ENCODE results near the gene GLI3. TPM values are rescaled to one million over a fixed set of nuclear protein-coding genes. Genes with fewer than 3 reads are reported as not detected.

GLI3 gene
- total and polyA plus RNA-seq, 4 donors: 0.50 to 34.9 (median 11.3) TPM

- Histone ChIP-seq H3K27ac (ENCODE audit: low read depth in 1 of 2, low read length in 2 of 2) (no peak overlapping the region), H3K36me3 (ENCODE audit: control insufficient read depth in 1 of 2, insufficient read depth in 2 of 2, low read length in 1 of 2) (no peaks in the 10 kb centered on the region), H3K27me3 (ENCODE audit: control insufficient read depth in 1 of 2, insufficient read depth in 2 of 2, low read length in 1 of 2) (no peaks in the 10 kb centered on the region), H3K4me3 (ENCODE audit: low read length in 2 of 2) (no peak overlapping the region), H3K9me3 (ENCODE audit: control insufficient read depth, low read length) (no peaks in the 10 kb centered on the region), H3K4me1 (ENCODE audit: control insufficient read depth in 1 of 2, insufficient read depth in 2 of 2, low read length in 2 of 2) (peaks cover 0 to 3% of the 10 kb centered on the region in 2 donors)
- no peak for DNase-seq
- intact Hi-C loops (cut with DNase I): no loop called here
- WGBS, 2 donors: 90% methylated on average over 9 of the region's 9 CpGs
- no peak for ATAC-seq (ENCODE audit: low FRiP score)
Observed at GRCh38 chr7:41924796-41925195, 312.2 kb downstream of the GLI3 start.

- no peaks in the 10 kb centered on the region for H3K9me3 ChIP-seq (ENCODE audit: control insufficient read depth, low read length)
- H3K4me3 ChIP-seq (ENCODE audit: low read length in 2 of 2): no peak overlapping the region
- DNase-seq (no peak), ATAC-seq (ENCODE audit: low FRiP score) (no peak)
- 84 to 88% methylated on average over 2 of the region's 2 CpGs for WGBS, 2 donors
- H3K4me1 ChIP-seq (ENCODE audit: control insufficient read depth in 1 of 2, insufficient read depth in 2 of 2, low read length in 2 of 2): peaks cover 0 to 3% of the 10 kb centered on the region in 2 donors
- H3K27ac ChIP-seq (ENCODE audit: low read depth in 1 of 2, low read length in 2 of 2): no peak overlapping the region
- no peaks in the 10 kb centered on the region for H3K36me3 ChIP-seq (ENCODE audit: control insufficient read depth in 1 of 2, insufficient read depth in 2 of 2, low read length in 1 of 2)
- no peaks in the 10 kb centered on the region for H3K27me3 ChIP-seq (ENCODE audit: control insufficient read depth in 1 of 2, insufficient read depth in 2 of 2, low read length in 1 of 2)
- intact Hi-C loops (cut with DNase I): no loop called here
Observed at GRCh38 chr7:41922373-41922772, 314.6 kb downstream of the GLI3 start.

GRCh38 chr7:41921453-41921981 lies 315.5 kb downstream of the GLI3 start:
- peaks cover 0 to 3% of the 10 kb centered on the region in 2 donors for H3K4me1 ChIP-seq (ENCODE audit: control insufficient read depth in 1 of 2, insufficient read depth in 2 of 2, low read length in 2 of 2)
- H3K4me3 ChIP-seq (ENCODE audit: low read length in 2 of 2): no peak overlapping the region
- H3K9me3 ChIP-seq (ENCODE audit: control insufficient read depth, low read length): no peaks in the 10 kb centered on the region
- intact Hi-C loops (cut with DNase I): no loop called here
- ATAC-seq (ENCODE audit: low FRiP score) (no peak), DNase-seq (no peak)
- no peak overlapping the region for H3K27ac ChIP-seq (ENCODE audit: low read depth in 1 of 2, low read length in 2 of 2)
- no peaks in the 10 kb centered on the region for H3K27me3 ChIP-seq (ENCODE audit: control insufficient read depth in 1 of 2, insufficient read depth in 2 of 2, low read length in 1 of 2)
- 68 to 75% methylated on average over 3 of the region's 3 CpGs for WGBS, 2 donors
- no peaks in the 10 kb centered on the region for H3K36me3 ChIP-seq (ENCODE audit: control insufficient read depth in 1 of 2, insufficient read depth in 2 of 2, low read length in 1 of 2)

GRCh38 chr7:41918597-41918996 lies 318.4 kb downstream of the GLI3 start:
- DNase-seq (no peak), ATAC-seq (ENCODE audit: low FRiP score) (no peak)
- no peaks in the 10 kb centered on the region for H3K36me3 ChIP-seq (ENCODE audit: control insufficient read depth in 1 of 2, insufficient read depth in 2 of 2, low read length in 1 of 2)
- H3K4me3 ChIP-seq (ENCODE audit: low read length in 2 of 2): no peak overlapping the region
- no peak overlapping the region for H3K27ac ChIP-seq (ENCODE audit: low read depth in 1 of 2, low read length in 2 of 2)
- WGBS, 2 donors: 73 to 80% methylated on average over 5 of the region's 5 CpGs
- peaks cover 2 to 3% of the 10 kb centered on the region in 2 donors for H3K4me1 ChIP-seq (ENCODE audit: control insufficient read depth in 1 of 2, insufficient read depth in 2 of 2, low read length in 2 of 2)
- intact Hi-C loops (cut with DNase I): loop anchor here (10.0 kb wide), 1 partner anchor 94 kb away; no protein-coding TSS in a partner anchor
- no peaks in the 10 kb centered on the region for H3K27me3 ChIP-seq (ENCODE audit: control insufficient read depth in 1 of 2, insufficient read depth in 2 of 2, low read length in 1 of 2)
- H3K9me3 ChIP-seq (ENCODE audit: control insufficient read depth, low read length): no peaks in the 10 kb centered on the region

GRCh38 chr7:41916450-41916927 lies 320.5 kb downstream of the GLI3 start:
- H3K36me3 ChIP-seq (ENCODE audit: control insufficient read depth in 1 of 2, insufficient read depth in 2 of 2, low read length in 1 of 2): no peaks in the 10 kb centered on the region
- WGBS, 2 donors: 6 to 10% methylated on average over 5 of the region's 5 CpGs
- H3K4me1 ChIP-seq (ENCODE audit: control insufficient read depth in 1 of 2, insufficient read depth in 2 of 2, low read length in 2 of 2): peaks cover 3 to 6% of the 10 kb centered on the region in 2 donors
- no peak for DNase-seq
- H3K4me3 ChIP-seq (ENCODE audit: low read length in 2 of 2): no peak overlapping the region
- peak overlapping the region in 1 of 2 donors; percentile 90 for H3K27ac ChIP-seq (ENCODE audit: low read depth in 1 of 2, low read length in 2 of 2)
- intact Hi-C loops (cut with DNase I): loop anchor here (10.0 kb wide), 1 partner anchor 92 kb away; no protein-coding TSS in a partner anchor
- H3K9me3 ChIP-seq (ENCODE audit: control insufficient read depth, low read length): no peaks in the 10 kb centered on the region
- no peaks in the 10 kb centered on the region for H3K27me3 ChIP-seq (ENCODE audit: control insufficient read depth in 1 of 2, insufficient read depth in 2 of 2, low read length in 1 of 2)
- peak; percentile 90 for ATAC-seq (ENCODE audit: low FRiP score)

- Histone ChIP-seq H3K27me3 (ENCODE audit: control insufficient read depth in 1 of 2, insufficient read depth in 2 of 2, low read length in 1 of 2) (no peaks in the 10 kb centered on the region), H3K27ac (ENCODE audit: low read depth in 1 of 2, low read length in 2 of 2) (no peak overlapping the region), H3K4me3 (ENCODE audit: low read length in 2 of 2) (no peak overlapping the region), H3K9me3 (ENCODE audit: control insufficient read depth, low read length) (no peaks in the 10 kb centered on the region), H3K36me3 (ENCODE audit: control insufficient read depth in 1 of 2, insufficient read depth in 2 of 2, low read length in 1 of 2) (no peaks in the 10 kb centered on the region), H3K4me1 (ENCODE audit: control insufficient read depth in 1 of 2, insufficient read depth in 2 of 2, low read length in 2 of 2) (peaks cover 0 to 6% of the 10 kb centered on the region in 2 donors)
- 79 to 91% methylated on average over 1 of the region's 1 CpG for WGBS, 2 donors
- no peak for ATAC-seq (ENCODE audit: low FRiP score)
- intact Hi-C loops (cut with DNase I): loop anchor here (10.0 kb wide), 1 partner anchor 91 kb away; no protein-coding TSS in a partner anchor
- no peak for DNase-seq
Observed at GRCh38 chr7:41915871-41916270, 321.1 kb downstream of the GLI3 start.

GRCh38 chr7:41912851-41913567 lies 324.0 kb downstream of the GLI3 start:
- Histone ChIP-seq H3K27ac (ENCODE audit: low read depth in 1 of 2, low read length in 2 of 2) (no peak overlapping the region), H3K27me3 (ENCODE audit: control insufficient read depth in 1 of 2, insufficient read depth in 2 of 2, low read length in 1 of 2) (no peaks in the 10 kb centered on the region), H3K36me3 (ENCODE audit: control insufficient read depth in 1 of 2, insufficient read depth in 2 of 2, low read length in 1 of 2) (no peaks in the 10 kb centered on the region), H3K4me3 (ENCODE audit: low read length in 2 of 2) (no peak overlapping the region), H3K4me1 (ENCODE audit: control insufficient read depth in 1 of 2, insufficient read depth in 2 of 2, low read length in 2 of 2) (peaks cover 0 to 6% of the 10 kb centered on the region in 2 donors), H3K9me3 (ENCODE audit: control insufficient read depth, low read length) (no peaks in the 10 kb centered on the region)
- intact Hi-C loops (cut with DNase I): loop anchor here (10.0 kb wide), 1 partner anchor 88 kb away; no protein-coding TSS in a partner anchor
- WGBS, 2 donors: 81 to 84% methylated on average over 6 of the region's 6 CpGs
- ATAC-seq (ENCODE audit: low FRiP score): no peak
- no peak for DNase-seq

GRCh38 chr7:41912426-41912825 lies 324.6 kb downstream of the GLI3 start:
- H3K36me3 ChIP-seq (ENCODE audit: control insufficient read depth in 1 of 2, insufficient read depth in 2 of 2, low read length in 1 of 2): no peaks in the 10 kb centered on the region
- no peak for DNase-seq
- peaks cover 0 to 6% of the 10 kb centered on the region in 2 donors for H3K4me1 ChIP-seq (ENCODE audit: control insufficient read depth in 1 of 2, insufficient read depth in 2 of 2, low read length in 2 of 2)
- intact Hi-C loops (cut with DNase I): loop anchor here (10.0 kb wide), 1 partner anchor 88 kb away; no protein-coding TSS in a partner anchor
- no peak overlapping the region for H3K27ac ChIP-seq (ENCODE audit: low read depth in 1 of 2, low read length in 2 of 2)
- H3K9me3 ChIP-seq (ENCODE audit: control insufficient read depth, low read length): no peaks in the 10 kb centered on the region
- WGBS, 2 donors: 69 to 81% methylated on average over 2 of the region's 2 CpGs
- ATAC-seq (ENCODE audit: low FRiP score): no peak
- no peaks in the 10 kb centered on the region for H3K27me3 ChIP-seq (ENCODE audit: control insufficient read depth in 1 of 2, insufficient read depth in 2 of 2, low read length in 1 of 2)
- H3K4me3 ChIP-seq (ENCODE audit: low read length in 2 of 2): no peak overlapping the region

Measured in aorta (tissue), 5 donors.